ENCODE measurements around the gene SPNS2. TPM values are rescaled to one million over a fixed set of nuclear protein-coding genes. Genes with fewer than 3 reads are reported as not detected.

Gene SPNS2
- total RNA-seq, 8 experiments from 2014 or later = 2.2 to 25.6 (median 11.6) TPM

DNA sequence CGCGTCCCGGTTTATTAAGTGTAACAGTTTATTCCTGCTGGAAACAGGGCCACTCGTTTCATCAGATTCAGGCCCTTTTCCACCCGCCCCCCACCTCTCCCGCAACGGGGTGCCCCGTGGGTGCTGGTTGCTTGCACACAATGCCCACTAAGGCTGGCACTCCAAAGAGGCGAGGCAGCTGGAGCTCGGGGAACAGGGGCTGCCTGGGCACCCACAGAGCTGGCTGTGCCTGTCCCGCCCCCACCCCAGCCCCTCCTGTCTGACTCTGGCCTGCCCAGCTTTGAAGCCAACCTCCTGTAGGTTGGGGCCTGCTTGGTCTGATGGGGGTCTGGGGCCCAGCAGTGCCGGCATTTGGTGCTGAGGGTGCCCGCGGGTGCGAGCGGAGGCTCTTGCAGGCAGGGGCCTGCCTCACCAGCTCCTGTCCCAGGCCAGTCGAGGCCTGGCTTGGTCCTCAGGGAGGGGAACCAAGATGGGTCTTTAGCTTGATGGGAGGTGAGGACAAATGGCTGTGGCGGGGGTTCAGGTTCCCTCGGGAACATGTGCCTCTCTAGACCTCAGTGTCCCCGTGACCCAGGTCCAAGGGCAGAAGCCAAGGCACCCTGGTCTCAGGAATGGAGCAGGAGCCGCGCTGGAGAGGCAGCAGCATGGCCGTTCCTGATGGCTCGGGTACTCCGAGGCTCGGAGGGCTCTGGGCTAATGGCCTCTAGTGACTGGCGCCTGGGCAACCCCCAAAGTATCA lies 36.4 kb downstream of the SPNS2 start:
- no peak overlapping the region for H3K27ac ChIP-seq
- in situ Hi-C loops (cut with MboI; ENCODE audit: low pct_unique_long_range_greater_than_20kb in 2 of 9, low sequenced_read_pairs in 9 of 9, unreplicated experiment in 9 of 9) = no loop called here
- peaks cover 11 to 26% of the 10 kb centered on the region in 2 donors for H3K4me1 ChIP-seq (replicated peaks in 1 of 2)
- WGBS, 10 experiments = 85 to 96% methylated on average over 4 to 9 of the region's 27 CpGs; no CpG with 5 or more reads in 8 of the 10 experiments
- H3K4me3 ChIP-seq = no peak overlapping the region
- no peak for ATAC-seq (replicated peaks in 6 of 8)

DNA sequence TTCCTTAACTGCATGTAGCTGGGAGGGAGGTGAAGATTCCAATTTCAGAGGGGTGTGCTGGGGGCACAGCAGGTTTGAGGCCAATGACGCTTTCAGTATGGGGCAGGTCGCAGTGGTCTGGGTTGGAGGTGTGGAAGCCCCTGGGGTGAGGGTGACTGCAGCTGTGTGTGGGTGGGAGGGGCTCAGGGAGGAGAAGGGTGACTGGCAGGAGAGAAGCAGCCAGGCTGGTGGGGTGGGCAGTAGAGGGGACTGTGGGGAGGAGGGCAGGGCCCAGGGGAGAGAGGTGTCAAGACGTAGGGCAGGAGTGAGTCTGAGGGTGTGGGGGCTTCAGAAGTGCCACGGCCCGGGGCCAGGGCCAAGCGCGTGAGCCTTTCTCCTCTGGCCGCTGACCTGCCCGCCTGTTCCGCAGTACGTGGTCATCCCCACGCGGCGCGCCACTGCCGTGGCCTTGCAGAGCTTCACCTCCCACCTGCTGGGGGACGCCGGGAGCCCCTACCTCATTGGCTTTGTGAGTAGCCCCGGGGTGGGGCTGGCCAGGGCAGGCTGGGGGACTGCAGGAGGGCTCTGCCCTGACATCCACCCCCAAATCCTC lies 37.1 kb downstream of the SPNS2 start:
- in situ Hi-C loops (cut with MboI; ENCODE audit: low pct_unique_long_range_greater_than_20kb in 2 of 9, low sequenced_read_pairs in 9 of 9, unreplicated experiment in 9 of 9) = no loop called here
- H3K4me1 ChIP-seq (replicated peaks in 1 of 2) = peaks cover 11 to 26% of the 10 kb centered on the region in 2 donors
- ATAC-seq (replicated peaks in 6 of 8) = peak in 4 of 8 experiments; percentile 0 to 10 (median 7)
- H3K4me3 ChIP-seq = no peak overlapping the region
- H3K27ac ChIP-seq = no peak overlapping the region
- no CpG with 5 or more reads among the region's 19 CpGs for WGBS, 10 experiments

DNA sequence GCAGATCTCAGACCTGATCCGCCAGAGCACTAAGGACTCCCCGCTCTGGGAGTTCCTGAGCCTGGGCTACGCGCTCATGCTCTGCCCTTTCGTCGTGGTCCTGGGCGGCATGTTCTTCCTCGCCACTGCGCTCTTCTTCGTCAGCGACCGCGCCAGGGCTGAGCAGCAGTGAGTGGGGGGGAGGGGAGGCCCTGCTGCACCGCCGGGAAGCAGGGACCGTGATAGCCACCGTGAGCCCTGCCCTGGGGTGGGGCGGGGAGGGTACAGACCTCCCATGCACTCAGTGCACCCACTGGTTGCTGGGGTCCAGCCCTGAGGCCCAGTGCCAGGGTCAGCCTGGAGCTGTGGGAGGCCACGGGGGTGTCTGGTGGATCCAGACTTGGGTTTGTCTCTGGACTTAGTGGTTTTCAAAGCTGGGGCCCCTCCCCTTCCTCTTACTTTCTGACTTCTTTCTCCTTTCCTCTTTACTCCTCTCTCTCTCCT lies 37.6 kb downstream of the SPNS2 start:
- 55% methylated on average over 6 of the region's 19 CpGs; no CpG with 5 or more reads in 9 of the 10 experiments for WGBS, 10 experiments
- Histone ChIP-seq H3K4me1 (replicated peaks in 1 of 2) (peaks cover 11 to 26% of the 10 kb centered on the region in 2 donors), H3K4me3 (no peak overlapping the region), H3K27ac (no peak overlapping the region)
- ATAC-seq (replicated peaks in 6 of 8) = peak in 7 of 8 experiments; percentile 15 to 35 (median 26)
- in situ Hi-C loops (cut with MboI; ENCODE audit: low pct_unique_long_range_greater_than_20kb in 2 of 9, low sequenced_read_pairs in 9 of 9, unreplicated experiment in 9 of 9) = no loop called here

DNA sequence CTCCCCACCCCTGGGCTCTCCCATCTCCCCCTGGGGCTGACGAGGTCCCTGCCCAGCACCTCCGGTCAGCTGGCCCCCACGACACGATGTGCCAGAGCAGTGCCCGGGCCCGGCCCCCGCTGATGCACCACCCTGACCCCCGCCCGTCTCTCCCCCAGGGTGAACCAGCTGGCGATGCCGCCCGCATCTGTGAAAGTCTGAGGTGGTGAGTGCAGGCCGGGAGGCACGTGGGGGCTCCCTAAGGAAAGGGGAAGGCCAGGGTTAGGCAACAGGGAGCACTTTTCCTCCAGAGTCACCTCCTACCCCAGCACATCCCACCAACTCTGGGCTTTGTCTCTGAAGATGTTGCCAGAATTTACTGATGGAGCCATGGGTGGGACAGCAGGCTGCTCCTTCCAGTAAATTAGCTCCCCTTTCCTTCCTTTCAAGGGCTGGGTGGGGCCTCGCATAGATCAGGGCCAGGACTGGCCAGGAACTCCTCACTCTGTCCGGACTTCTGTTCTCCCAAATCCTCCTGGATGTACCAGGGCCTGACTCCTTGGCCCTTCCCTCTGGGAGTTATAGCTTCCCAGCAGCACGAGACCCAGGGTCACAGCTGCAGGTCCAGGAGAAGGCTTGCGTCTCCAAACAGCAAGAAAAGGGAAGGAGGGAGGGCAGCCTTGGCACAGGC lies 38.2 kb downstream of the SPNS2 start:
- Histone ChIP-seq H3K4me3 (no peak overlapping the region), H3K27ac (no peak overlapping the region), H3K4me1 (replicated peaks in 1 of 2) (peaks cover 11 to 26% of the 10 kb centered on the region in 2 donors)
- WGBS, 10 experiments = 20 to 60% methylated on average over 1 of the region's 18 CpGs; no CpG with 5 or more reads in 8 of the 10 experiments
- peak in 7 of 8 experiments; percentile 1 to 63 (median 4) for ATAC-seq (replicated peaks in 6 of 8)
- in situ Hi-C loops (cut with MboI; ENCODE audit: low pct_unique_long_range_greater_than_20kb in 2 of 9, low sequenced_read_pairs in 9 of 9, unreplicated experiment in 9 of 9) = no loop called here

DNA sequence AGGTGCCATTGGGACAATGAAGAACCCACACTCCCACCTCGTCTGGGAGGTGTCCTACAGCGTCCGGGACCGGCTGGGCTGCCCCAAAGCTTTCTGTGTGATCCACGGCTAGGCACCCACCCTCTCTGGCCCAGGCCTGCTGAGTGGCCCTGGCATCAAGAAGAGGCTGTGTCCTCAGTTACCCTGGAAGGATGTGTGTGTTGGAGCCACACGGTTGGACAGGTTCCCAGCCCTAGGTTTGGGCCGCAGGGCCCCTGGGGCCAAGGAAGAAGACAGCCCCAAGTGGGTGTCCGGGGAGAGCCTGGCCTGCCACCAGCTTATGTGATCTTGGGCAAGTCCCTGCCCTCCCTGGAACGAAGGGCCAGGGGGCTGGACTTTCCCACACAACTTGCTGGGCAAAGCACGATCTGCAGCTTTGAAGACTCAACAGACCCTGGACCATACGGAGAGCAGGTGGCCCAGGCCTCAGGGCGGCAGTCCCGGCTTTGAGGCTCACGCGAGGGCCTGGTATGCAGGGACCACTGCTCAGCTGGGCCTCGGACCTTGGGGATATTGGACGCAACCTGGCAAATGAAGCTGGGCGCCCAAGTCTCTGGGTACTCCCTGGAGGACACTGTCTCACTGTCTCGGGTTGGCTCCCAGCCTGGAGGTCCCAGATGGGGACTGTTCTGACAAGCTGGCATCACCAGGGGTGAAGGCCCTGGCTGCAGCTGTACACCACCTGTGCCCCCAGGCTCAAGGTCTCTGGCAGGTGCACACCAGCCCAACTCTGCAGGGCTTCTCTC lies 39.0 kb downstream of the SPNS2 start:
- Histone ChIP-seq H3K4me3 (no peak overlapping the region), H3K27ac (no peak overlapping the region), H3K4me1 (replicated peaks in 1 of 2) (peaks cover 11 to 26% of the 10 kb centered on the region in 2 donors)
- 33 to 100% (median 83%) methylated on average over 1 to 5 of the region's 19 CpGs; no CpG with 5 or more reads in 6 of the 10 experiments for WGBS, 10 experiments
- in situ Hi-C loops (cut with MboI; ENCODE audit: low pct_unique_long_range_greater_than_20kb in 2 of 9, low sequenced_read_pairs in 9 of 9, unreplicated experiment in 9 of 9) = no loop called here
- peak in 2 of 8 experiments; percentile 1 to 2 for ATAC-seq (replicated peaks in 6 of 8)

DNA sequence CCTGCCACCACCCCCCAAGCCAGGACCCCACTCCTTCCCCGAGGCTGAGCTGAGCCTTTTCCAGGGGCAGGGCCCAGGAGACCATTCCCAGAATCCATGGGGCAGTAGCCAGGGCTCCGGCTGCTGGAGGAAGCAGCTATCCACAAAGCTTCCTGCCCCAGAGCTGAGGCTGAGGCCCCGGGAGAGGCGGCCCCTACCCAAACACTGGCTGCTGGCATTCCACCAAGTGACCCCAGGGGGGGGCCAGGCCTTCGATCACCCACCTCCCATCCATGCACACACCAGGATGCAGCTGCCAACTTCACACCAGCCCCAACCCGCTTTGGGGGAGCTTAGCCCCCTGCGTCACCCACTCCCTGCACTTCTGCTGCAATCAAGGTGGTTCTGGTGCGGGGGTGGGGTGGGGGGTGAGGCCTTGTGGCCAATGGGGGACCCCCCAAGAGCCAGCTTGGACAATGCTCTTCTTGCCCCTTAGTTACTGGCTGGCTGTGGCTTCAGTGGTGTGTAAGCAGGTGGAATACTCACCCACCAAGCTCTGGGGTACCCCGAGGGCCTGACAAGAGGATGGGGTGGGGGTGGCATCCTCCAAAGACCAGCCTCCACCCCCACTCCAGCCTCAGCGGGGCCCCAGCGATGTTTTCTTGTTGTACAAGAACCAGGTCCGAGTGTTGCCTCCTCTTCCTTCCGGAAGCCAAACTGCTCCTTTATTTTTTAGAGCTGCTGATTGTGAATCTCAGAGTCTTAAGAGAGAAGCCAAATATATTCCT lies 39.7 kb downstream of the SPNS2 start:
- Histone ChIP-seq H3K4me1 (replicated peaks in 1 of 2) (peaks cover 11 to 26% of the 10 kb centered on the region in 2 donors), H3K27ac (no peak overlapping the region), H3K4me3 (no peak overlapping the region)
- ATAC-seq (replicated peaks in 6 of 8) = no peak
- 20 to 100% (median 90%) methylated on average over 1 to 3 of the region's 13 CpGs; no CpG with 5 or more reads in 5 of the 10 experiments for WGBS, 10 experiments
- in situ Hi-C loops (cut with MboI; ENCODE audit: low pct_unique_long_range_greater_than_20kb in 2 of 9, low sequenced_read_pairs in 9 of 9, unreplicated experiment in 9 of 9) = no loop called here

DNA sequence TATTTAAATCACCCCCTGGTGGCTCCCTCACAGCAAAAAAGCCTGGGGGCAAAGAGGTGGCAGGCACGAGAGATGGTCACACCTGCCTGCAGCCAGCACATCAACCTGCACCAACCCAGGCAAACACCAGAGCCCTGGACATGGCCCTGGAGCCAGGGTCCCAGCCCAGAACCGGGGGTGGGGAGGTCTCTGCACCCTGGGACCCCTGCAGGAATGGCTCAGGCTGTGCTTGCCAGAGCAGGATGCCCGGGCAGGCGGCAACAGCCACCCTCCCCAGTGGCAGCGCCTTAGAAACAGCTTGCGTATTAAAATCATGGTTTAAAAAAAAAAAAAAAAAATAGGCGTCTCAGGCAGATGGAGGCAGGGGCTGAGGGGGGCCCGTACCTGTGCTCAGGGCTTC lies 40.3 kb downstream of the SPNS2 start:
- H3K4me1 ChIP-seq (replicated peaks in 1 of 2) = peaks cover 5 to 22% of the 10 kb centered on the region in 2 donors
- in situ Hi-C loops (cut with MboI; ENCODE audit: low pct_unique_long_range_greater_than_20kb in 2 of 9, low sequenced_read_pairs in 9 of 9, unreplicated experiment in 9 of 9) = no loop called here
- no peak overlapping the region for H3K4me3 ChIP-seq
- WGBS, 10 experiments = 80 to 100% (median 91%) methylated on average over 1 to 7 of the region's 8 CpGs; no CpG with 5 or more reads in 6 of the 10 experiments
- H3K27ac ChIP-seq = no peak overlapping the region
- ATAC-seq (replicated peaks in 6 of 8) = no peak

DNA sequence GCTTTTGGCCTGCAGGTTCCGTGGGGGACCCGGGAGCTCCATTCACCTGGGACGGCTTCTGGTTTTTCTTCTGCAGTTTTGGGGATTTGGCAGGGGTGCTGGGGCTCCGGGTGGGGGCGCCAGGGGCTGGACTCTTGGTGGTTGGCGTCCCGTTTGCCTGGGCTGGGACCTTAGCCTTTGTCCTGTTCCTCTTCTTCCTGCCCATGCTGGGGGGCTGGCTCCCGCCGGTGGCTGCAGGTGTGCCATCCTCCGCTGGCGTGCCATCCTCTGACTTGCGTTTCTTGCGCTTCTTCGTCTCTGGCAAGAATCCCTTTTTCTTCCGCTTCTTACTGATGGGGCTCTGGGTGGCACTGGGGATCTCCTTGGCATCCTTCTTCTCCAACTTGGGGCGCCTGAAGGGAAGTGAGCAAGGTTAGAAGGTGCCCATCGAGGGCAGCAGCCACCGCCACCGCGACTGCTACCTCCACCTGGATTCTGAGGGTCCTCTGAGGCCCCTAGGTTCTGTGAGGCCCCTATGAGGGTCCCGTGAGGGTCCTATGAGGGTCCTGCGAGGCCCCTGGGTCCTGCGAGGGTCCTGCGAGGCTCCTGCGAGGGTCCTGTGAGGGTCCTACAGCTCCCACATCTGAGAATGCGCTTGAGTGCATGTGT lies 41.0 kb downstream of the SPNS2 start:
- H3K27ac ChIP-seq = no peak overlapping the region
- WGBS, 10 experiments = 93 to 100% (median 100%) methylated on average over 1 to 13 of the region's 26 CpGs; no CpG with 5 or more reads in 4 of the 10 experiments
- no peak overlapping the region for H3K4me3 ChIP-seq
- H3K4me1 ChIP-seq (replicated peaks in 1 of 2) = peaks cover 3 to 16% of the 10 kb centered on the region in 2 donors
- in situ Hi-C loops (cut with MboI; ENCODE audit: low pct_unique_long_range_greater_than_20kb in 2 of 9, low sequenced_read_pairs in 9 of 9, unreplicated experiment in 9 of 9) = no loop called here
- ATAC-seq (replicated peaks in 6 of 8) = no peak

DNA sequence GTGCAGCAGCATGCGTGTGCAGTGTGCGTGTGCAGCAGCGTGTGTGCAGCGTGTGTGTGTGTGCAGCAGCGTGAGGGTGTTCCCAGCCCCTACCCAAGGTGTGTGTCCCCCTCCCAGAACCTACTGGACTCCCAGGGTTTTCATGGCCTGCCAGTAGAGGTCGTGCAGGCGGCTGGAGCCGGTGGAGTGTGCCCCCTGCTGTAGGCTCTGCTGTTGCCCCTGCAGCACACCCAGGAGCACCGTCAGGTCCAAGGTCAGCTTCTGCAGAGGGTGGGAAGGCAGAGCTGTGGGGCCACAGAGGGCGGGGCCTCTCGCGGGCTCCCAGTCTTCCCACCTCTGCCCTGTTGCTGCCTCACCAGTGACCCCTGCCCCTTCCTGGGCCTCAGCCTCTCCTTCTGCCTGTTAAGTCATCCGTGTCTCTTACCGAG lies 41.6 kb downstream of the SPNS2 start:
- ATAC-seq (replicated peaks in 6 of 8) = peak in 1 of 8 experiments; percentile 2
- 70 to 100% (median 90%) methylated on average over 1 to 4 of the region's 14 CpGs; no CpG with 5 or more reads in 7 of the 10 experiments for WGBS, 10 experiments
- Histone ChIP-seq H3K27ac (no peak overlapping the region), H3K4me1 (replicated peaks in 1 of 2) (peaks cover 0 to 15% of the 10 kb centered on the region in 2 donors), H3K4me3 (no peak overlapping the region)
- in situ Hi-C loops (cut with MboI; ENCODE audit: low pct_unique_long_range_greater_than_20kb in 2 of 9, low sequenced_read_pairs in 9 of 9, unreplicated experiment in 9 of 9) = no loop called here

DNA sequence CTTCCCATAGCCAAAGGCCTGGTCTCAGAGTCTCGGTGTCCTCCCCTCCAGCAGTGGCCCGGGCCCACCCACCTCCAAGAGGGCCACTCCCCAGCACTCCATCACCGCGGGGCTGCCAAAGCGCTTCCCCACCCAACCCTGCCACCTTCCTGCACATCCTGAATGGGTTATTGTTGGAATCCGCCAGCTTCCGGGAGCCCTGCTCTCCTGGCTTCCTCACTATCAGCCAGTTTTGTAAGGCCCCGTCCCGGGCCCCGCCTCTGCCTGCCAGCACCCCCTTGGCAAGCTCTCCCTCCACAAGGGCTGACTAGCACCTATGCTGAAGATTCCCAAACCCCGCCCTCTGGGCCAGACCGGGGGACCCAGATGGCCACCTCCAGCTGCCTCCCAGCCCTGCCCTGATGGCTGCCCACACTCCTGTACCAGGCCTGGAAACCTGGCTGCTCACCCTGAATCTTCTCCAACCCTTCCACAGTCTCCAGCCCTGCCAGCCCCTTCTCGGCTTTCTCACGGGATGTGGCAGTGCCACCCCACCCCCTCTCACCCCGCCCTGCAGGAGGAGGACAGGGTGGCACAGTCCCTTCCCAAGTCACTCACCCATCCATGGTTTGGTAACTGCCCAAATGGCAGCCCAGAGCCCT lies 42.1 kb downstream of the SPNS2 start:
- WGBS, 10 experiments = 80% methylated on average over 1 of the region's 15 CpGs; no CpG with 5 or more reads in 9 of the 10 experiments
- ATAC-seq (replicated peaks in 6 of 8) = no peak
- Histone ChIP-seq H3K4me3 (no peak overlapping the region), H3K27ac (no peak overlapping the region), H3K4me1 (replicated peaks in 1 of 2) (peaks cover 0 to 10% of the 10 kb centered on the region in 2 donors)
- in situ Hi-C loops (cut with MboI; ENCODE audit: low pct_unique_long_range_greater_than_20kb in 2 of 9, low sequenced_read_pairs in 9 of 9, unreplicated experiment in 9 of 9) = no loop called here

DNA sequence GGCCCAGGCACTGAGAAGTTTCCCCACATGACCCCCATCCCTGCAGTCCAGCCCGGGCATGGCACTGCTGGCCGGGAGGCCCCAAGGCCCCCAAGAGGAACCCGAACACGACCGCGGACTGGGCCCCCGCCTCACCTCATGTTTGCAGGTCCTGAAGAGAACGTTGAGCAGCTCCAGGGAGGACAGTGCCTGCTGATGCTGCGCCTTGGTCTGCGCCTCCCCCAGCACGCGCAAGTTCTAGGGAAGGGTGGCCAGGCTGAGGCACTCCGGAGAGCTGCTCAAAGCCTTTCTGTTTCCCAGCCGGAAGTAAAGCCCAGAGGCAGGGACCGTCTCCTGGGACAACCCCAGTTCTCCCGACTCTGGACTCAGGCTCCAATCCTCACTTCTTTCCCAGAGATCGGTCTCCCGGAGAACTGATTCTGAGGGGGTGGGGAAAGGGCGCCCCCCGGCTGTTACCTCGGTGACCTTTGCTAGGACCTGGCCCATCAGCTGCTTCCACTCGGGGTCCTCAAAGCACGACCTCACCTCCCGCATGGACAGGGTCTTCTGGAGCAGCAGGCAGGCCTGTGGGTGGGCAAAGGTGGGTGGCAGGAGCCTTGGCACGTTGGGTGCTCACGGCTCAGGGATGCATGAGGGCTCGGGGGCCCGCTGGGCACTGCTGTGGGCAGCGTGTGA lies 42.8 kb downstream of the SPNS2 start:
- in situ Hi-C loops (cut with MboI; ENCODE audit: low pct_unique_long_range_greater_than_20kb in 2 of 9, low sequenced_read_pairs in 9 of 9, unreplicated experiment in 9 of 9) = no loop called here
- WGBS, 10 experiments = 86 to 100% (median 90%) methylated on average over 3 to 10 of the region's 29 CpGs; no CpG with 5 or more reads in 5 of the 10 experiments
- no peak overlapping the region for H3K4me3 ChIP-seq
- no peak for ATAC-seq (replicated peaks in 6 of 8)
- H3K27ac ChIP-seq = no peak overlapping the region
- H3K4me1 ChIP-seq (replicated peaks in 1 of 2) = peaks cover 0 to 3% of the 10 kb centered on the region in 2 donors

Data from motor neuron (in vitro differentiated cells).